Stimulated activated CD8-positive, alpha-beta memory T cell treated with anti-CD3 and anti-CD28 coated beads, Interleukin-4, amount 100 ng/mL, for 1 hour (primary cell): ENCODE data around the gene TSPAN32.

ENCODE experiments used
- DNase-seq, 2 donors: peaks; one replicate each; pipeline ENCODE4 v3.0.0-alpha.2; 2020; ENCODE audit warnings: low read depth in 2 of 2, low spot score in 1 of 2

TSPAN32 gene

DNA sequence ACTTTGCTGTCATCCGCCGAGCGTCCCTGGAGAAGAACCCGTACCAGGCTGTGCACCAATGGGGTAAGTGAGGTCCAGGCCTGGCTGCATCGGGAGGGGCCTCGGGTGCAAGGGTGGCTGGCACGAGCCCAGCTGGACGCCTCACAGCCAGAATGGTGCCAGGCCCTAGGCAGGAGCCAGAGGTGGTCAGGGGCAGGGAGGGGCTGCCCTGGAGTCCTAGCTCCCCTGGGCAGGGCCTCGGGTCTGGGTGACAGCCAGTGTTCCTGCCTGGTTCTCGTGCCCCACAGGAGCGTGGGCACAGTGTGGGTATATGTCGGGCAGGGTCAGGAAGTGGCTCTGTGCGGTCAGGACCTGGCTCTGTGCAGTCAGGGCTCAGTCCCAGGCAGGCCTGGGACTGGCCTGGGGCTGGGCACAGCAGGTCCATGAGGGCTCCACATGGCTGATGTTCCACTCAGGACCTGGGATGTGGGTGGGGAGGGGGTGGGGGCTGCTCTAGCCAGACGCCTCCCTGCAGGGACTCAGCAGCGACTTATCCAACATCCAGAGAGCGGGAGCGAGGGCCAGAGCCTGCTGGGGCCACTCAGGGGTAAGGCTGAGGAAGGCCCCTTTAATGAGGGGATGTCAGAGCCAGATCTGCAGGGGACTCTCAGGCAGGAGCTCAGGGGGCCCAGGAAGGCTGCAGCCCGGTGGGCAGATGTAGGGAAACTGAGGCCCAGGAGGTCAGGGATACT, 1.2 kb downstream of the TSPAN32 start:
- no peak for DNase-seq

DNA sequence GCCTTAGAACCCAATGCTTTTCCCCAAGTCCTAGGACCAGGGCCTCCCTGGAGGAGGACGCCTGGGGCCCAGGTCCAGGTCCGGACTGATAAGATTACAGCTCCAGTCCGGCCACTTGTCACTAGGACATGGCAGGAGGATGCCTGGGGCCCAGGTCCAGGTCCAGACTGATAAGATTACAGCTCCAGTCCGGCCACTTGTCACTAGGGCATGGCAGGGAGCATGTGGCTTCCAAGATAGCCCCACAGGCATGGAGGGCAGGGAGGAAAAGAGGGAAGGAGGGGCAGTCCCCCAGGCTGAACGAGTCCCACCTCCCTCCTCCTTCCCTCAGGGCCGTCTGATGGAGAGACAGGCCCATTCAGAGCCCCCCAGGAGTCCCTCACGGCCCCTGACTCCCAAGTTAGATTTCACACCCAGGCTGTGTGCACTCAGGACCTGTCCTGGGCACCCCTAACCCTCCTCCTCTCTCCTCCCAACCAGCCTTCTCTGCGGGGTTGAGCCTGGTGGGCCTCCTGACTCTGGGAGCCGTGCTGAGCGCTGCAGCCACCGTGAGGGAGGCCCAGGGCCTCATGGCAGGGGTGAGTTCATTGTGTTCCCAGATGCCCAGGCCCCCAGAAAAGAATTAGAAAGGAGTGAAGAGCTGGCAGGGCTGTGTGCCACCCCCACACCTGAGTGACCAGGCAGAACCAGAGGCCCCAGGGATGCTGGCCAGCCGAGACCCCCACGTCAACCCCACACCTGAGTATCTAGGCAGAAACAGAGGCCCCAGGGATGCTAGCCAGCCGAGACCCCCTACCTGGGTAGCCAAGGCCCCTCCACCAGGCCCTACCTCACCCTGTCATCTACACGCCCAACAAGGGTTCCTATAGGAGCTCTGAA, 2.1 kb downstream of the TSPAN32 start:
- DNase-seq: no peak

DNA sequence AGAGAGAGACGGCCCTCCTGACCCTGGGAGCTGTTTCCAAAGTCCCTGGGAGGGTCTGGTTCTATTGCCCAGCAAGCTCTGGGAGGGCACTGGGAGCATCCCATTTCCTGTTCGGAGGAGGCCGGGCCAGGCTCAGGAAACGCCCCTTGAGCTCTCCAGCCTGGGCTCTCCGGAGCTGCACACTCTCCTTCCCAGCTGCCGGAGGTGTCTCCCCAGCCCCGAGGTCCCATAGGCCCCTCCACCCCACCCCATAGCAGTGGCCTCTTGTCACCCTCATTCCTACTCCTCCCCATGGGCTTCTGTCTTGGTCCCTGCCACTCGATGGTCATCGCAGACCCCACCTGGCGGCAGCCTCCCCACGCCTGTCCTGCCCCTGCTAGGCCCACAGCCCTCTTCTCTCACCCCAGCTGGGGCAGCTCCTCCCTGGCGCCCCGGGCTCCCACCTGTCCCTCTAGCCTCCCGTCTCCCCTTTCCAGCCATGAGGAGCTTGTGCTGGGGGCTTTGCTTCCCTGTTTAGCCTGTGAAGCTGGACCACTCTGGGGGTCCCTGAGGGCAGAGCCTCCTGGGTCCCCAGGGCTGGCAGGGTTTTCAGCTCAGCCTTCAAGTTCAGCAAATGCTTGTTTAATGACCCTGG, 2.8 kb downstream of the TSPAN32 start:
- DNase-seq: no peak

DNA sequence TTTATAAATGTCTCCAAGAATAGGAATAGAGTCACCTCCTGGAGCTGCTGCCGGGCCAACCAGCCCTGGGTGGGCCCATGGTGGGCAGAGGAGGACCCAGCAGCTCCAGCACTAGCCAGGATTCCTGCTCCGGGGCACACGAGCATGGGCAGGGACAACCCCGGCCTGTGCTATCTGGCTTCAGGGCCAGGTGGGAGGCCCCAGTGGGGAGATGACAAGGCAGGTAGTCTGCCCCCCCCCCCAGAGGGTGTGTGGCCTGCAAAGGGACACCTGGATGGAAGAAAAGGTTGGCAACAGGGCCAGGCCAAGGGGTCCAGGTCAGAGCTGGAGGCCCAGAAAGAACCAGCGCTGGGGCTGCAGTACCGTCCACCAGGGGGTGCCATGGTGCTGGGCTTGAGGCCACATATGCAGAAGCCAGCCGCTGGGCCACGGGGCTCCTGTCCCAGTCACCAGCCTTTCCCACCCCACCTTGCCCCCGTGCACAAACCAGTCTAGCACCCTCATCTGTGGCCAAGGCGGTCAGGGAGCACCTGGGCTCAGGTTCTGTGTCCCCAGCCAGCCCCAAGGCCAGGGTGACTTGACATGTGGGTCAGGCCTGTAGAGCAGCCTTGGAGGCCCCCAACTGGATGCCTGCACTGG, 3.4 kb downstream of the TSPAN32 start:
- DNase-seq: peak; percentile 74 to 78

DNA sequence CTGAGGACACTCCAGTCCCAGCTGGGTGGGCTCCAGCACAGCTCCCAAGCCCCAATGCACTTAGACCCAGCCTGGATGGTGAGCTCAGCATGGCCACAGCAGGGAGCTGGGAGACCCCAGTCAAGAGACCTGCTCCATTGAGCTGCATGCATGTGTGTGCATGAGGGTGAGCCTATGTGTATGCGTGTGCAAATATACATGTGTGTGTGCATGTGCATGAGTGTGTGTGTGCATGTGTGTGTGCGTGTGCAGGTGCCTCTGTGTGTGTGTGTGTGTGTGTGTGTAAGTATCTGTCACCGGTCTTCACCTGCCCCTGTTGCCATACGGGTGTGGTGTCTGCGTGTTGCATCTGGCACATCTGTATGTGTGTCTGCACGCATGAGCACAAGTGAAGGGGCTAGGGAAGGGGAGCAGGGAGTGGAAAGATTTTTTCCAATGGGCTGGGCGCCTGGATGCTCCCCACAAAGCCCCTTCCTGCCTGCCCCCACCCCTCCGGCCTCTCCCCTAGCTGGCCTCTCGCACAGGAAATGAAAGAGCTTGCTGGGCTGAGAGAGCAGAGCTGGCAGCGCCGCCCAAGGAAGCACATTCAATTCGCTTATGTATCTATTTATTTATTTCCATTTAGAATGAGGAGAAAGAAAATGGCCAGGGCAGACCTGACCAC, 4.1 kb downstream of the TSPAN32 start:
- DNase-seq: no peak

DNA sequence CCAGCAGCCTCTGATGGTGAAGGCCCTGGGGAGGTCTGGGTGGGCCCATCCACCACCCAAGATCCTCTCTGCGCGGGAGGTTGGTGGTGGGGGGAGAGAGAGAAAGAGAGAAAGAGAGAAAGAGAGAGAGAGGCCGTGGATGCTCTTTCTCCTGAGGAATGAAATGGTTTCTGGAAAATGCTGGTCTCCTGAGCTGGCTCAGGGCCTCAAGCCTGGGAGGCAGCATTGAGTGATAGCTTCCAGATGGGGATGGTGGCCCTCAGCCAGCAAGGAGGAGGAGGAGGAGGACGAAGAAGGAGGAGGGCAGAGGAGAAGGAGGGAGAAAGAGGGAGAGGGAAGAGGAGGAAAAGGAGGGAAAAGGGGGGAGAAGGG, 4.6 kb downstream of the TSPAN32 start:
- no peak for DNase-seq

DNA sequence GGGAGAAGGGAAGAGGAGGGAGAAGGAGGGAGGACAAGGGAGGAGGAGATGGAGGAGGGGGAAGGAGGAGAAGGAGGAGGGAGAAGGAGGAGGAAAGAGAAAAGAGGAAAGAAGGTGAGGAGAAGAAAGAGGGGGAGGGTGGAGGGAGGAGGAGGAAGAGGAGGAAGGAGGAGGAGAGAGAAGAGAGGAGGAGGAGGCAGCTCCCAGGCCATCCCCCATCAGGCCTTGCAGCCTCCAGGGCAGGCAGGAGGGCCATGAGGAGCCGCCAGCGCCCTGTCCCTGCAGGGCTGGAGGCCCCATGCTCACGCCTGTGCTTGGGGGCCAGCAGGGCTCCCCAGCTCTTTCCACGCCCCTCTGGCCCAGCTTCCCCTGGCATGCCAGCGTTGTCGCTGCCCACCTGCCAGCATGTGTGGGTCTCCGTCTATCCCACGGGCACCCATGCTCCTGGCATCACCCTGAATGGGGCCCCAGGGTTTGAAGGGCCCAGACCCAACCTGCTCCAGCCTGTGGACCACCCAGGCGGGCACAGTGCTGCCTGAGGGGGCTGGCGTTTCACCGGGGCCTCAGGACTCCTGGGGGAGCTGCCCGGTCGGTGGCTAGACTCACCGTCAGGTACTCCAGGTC, 5.2 kb downstream of the TSPAN32 start:
- DNase-seq: no peak

DNA sequence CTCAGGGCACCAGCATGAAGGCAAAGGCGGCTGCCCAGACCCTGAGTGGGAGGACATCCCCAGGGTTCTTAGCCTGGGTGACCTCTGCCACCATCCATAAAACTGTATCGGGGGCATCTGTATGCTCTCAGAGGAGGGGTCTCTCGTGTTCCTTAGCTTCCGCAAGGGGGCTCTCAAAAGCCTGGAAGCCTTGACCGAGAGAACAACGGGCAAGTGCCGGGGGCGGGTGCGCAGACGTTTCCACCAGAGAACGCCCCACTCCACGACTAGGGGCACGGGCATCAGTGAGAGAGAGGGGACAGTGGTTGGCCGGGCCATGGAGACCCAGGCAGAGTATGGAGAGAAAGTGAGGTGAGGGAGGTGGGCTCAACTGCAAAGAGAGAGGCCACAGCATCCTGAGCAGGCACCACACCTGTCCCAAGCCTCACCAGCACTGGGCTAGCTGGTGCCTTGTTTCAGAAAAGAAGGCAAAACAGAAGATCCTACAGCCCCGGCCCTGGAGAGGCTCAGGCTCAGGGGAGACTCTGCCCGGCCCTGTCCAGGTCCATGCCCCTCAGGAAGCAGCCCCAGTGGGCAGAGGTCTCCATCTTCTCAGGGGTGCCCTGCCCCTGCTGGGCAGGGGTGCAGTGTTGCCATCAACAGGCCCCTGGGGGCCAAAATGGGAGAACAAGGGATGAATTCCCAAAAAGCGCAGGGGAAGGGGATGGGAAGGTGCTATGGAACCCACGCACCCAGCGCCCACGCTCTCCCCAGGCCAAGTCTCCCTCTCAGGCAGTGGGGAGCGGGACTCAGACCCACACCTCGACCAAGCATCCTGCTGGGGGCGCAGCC, 5.9 kb downstream of the TSPAN32 start:
- no peak for DNase-seq

DNA sequence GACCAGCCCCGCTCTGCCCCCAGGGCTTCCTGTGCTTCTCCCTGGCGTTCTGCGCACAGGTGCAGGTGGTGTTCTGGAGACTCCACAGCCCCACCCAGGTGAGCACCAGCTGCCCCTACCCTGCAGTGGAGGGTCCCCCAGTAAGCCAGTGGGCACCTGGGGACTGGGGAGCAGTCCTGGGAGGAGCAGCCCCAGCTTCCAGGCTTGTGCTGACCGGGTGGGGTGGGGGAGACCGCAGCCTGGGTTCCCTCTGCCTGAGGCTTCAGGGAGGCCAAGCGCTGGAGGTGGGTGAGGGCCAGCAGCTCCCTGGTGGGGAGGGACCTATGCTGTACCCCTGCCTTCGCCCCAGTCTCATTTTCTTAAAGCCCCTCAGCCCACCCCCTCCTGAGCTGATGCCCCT, 6.9 kb downstream of the TSPAN32 start:
- DNase-seq: no peak

DNA sequence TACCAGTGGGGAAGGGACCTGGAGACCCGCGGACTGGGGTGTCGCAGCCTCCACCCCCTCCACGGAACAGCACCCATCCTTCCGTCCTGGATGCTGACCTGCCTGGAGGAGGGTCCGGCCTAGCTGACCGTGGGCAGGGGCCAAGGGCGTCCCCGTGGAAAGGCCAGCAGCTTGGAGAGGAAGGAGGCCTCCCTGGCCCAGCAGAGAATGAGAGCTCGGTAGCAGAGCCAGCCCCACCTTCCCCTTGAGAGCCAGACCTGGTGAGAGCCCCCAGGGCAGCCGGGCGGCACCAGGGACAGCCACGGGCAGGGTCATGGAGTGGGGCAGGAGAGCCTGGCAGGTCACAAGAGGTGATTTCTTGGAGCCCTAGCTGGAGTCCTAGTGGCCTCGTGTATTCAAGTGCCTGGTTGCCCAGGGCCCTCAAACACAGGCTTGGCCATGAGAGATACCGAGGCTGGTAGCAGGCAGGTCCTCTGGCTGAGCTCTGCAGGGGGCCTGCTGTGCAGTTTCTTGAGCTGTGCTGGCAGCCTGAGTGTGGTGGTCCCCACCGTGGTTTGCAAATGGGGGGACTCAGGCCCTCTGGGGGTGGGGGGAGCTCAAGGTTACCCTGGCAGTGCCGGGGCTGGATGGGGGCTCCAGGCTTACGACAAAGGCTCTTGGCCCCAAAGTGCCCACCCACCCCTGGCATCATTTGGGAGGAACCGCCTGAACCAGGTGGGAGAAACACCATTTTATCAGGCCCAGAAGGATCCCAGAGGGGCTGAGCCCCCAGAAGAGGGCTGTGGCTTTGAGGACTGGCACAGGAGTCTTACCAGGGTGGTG, 7.6 kb downstream of the TSPAN32 start:
- no peak for DNase-seq

DNA sequence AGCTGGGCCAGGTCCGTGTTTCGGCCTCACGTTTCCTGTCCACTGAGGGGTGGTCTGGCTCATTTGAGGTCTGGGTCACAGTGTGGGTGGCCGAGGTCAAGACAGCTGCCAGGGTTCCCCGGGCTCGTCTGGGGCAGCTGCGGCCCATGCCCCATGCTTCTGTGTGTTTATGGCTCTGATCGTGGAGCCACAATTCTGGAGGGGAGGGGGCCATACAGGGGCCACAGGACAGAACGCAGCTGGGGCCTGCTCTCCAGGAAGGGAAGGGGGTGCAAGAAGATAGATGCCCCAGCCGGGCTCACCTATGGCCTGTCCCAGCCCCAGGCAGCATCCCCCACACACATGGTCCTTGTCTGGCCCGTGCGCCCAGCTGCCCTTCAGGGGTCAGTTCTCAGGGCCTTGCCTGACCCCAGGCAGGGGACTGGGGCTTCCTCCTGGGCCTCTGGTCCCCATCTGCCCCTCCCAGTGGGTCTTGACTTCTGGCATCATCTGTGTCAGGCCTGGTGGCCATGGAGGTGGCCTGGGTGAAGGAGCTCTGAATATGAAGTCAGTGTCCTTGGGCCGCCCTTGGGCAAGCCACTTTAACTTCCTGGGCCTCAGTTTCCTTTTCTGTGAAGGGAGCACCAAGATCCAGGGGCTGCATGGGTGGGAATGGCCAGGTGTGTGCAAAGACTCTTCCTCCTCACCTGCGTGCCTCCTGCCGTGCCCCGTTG, 8.4 kb downstream of the TSPAN32 start:
- DNase-seq: no peak

DNA sequence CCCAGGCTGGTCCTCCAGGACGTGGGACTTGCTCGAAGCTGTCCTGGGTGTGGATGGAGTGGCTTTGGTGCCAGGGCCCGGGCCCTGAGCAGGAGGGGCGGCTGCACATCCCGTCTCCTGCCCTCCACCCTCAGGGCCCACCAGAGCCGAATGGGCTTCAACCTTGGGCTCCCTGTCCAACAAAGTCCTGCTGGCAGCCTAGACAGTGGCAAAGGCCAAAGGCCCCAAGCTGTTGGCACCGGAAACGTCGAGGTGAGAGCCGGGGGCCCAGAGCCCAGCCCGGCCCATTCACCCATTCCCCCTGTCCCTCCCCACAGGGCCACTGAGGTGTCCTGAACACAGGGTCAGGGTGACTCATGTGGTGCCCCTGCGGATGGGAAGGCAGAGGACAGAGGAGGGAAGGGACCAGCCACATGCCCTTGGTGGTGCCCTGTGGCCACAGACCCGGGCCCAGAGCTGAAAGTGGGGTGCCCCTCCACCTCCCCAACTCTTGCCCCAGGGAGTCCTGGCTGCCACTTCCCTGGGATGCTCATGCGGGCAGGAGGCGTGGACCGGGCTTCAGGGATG, 9.1 kb downstream of the TSPAN32 start:
- no peak for DNase-seq

DNA sequence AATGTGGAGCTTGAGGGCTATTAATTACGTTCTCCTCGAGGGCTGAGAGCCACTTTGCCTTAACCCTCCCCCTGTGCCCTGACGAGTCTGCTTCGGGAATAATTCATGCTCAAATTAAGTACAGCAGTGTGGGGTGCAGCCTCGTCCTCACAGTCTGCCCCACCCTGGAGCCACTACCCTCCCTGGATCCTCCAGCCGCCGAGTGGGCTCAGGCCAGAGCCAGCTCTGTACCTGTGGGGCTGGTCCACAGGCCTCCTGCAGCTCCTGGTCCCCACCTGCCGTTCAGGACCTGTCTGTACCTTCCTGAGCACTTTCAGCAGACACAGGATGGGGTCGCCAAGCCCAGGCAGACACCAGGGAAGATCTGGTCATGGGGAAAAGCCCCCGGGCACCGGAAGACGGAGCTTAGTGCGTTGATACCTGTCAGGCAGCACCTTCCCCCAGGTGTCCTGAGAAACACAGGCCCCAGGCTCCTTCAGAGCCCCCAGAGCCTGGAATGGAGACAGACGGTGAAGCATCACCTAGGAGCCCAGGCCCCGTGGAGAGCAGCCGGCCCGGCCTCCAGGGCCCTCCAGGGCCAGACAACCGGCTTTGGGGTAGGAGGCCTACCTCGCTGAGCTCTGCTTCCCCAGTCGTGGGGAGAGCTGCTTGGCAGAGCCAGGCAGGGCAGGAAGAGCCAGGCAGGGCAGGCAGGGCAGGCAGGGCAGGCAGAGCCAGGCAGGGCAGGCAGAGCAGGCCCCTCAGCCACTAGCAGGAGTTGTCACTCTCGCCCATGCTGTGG, 9.7 kb downstream of the TSPAN32 start:
- DNase-seq: no peak

DNA sequence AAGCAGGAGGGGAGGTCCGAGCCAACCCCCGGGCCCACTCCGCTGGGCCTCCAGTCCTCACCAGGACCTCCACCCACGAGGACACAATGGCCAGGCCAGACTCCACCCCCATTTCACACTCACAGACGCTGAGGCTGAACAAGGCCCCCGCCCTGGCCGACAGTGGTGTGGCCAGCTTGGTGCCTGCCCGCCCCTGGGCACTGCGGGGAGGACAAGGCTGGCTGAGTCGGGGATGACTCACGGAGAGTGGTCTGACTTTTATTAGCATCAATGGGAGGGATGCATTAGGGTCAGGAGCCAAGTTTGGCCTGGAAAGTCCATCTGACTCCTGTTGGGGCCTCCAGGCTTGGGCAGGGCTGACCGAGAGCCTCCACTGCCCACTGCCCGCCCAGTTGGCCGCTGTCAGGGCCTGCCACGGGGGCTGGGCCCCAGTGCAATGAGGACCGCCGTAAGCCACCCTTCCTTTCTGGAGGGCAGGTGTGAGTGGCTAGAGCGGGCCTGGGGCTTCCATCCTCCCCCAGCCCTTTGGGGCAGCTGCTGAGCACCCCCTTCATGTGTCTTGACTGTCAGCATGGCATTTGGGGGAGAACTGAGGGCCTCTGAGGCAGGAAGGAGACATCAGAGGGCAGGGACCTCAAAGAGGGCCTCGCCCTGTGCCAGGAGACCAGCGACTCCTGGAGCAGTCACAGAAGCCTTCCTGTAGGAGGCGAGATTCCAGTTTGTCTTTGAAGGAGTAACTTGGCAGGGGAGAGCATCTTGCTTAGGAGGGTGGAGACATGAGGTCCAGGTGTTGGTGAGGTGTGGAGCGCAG, 10.6 kb downstream of the TSPAN32 start:
- no peak for DNase-seq

DNA sequence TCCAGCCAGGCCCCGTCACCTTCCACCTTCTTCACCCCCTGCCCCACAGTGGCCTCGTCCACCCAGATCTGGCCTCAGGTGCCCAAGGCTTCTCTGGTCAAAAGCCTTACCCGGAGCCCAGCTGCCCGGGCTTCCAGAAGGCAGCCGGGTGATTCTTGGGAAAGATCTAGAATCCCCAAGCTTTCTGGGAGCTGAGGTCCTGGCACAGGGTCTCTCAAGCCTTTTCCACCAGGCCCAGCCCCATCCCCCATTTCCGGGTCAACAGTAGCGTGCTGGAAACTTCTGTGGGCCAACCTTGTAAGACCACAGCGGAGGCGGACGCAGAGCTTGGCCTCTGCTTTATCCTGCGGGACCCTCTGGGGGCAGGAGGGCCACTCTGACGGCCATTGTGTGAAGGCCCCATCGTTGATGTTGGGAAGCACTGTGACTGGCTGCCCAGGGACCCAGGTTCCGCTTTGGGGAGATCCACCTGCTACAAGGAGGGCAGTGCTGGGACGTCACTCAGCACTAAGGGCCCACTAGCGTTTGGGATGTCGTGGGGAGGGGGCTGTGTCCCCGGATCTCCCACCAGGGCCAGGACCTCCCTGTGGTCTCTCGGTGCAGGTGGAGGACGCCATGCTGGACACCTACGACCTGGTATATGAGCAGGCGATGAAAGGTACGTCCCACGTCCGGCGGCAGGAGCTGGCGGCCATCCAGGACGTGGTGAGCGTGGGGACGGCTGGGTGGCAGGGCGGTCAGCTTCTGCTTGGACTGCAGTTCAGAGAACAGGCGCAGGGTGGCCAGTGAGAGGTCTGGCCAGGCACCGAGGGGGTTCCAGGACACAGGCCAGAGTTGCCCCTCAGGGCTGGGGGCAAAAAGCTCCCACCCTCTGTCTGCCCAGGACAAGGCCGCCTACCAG, 11.5 kb downstream of the TSPAN32 start:
- DNase-seq: no peak
